GM12801 (cell line): ENCODE data around the gene PLEKHM3.

Experiments
- TF ChIP-seq, protein P1 (sequence below): IDR thresholded peaks from one replicate; pipeline ENCODE4 v1.5.1; 2011; ENCODE audit warnings: control low read depth; ENCODE audit not compliant: insufficient read length; ENCODE audit errors: extremely low read depth

Gene PLEKHM3

DNA sequence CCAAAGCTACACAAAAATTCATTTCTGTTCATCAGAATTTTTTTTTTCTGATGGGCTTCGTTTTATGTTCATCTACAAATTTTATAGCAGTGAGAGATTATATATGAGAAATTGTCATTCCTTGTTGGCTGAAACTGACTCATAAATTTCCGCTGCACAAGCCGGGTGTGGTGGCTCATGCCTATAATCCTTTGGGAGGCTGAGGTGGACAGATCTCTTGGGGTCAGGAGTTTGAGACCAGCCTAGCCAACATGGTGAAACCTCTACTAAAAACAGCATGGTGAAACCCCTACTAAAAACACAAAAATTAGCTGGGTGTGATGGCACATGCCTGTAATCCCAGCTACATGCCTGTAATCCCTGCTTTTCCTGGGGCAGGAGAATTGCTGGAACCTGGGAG, 72.0 kb downstream of the PLEKHM3 start:
- TF ChIP-seq, protein P1, sequence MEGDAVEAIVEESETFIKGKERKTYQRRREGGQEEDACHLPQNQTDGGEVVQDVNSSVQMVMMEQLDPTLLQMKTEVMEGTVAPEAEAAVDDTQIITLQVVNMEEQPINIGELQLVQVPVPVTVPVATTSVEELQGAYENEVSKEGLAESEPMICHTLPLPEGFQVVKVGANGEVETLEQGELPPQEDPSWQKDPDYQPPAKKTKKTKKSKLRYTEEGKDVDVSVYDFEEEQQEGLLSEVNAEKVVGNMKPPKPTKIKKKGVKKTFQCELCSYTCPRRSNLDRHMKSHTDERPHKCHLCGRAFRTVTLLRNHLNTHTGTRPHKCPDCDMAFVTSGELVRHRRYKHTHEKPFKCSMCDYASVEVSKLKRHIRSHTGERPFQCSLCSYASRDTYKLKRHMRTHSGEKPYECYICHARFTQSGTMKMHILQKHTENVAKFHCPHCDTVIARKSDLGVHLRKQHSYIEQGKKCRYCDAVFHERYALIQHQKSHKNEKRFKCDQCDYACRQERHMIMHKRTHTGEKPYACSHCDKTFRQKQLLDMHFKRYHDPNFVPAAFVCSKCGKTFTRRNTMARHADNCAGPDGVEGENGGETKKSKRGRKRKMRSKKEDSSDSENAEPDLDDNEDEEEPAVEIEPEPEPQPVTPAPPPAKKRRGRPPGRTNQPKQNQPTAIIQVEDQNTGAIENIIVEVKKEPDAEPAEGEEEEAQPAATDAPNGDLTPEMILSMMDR = no peak

DNA sequence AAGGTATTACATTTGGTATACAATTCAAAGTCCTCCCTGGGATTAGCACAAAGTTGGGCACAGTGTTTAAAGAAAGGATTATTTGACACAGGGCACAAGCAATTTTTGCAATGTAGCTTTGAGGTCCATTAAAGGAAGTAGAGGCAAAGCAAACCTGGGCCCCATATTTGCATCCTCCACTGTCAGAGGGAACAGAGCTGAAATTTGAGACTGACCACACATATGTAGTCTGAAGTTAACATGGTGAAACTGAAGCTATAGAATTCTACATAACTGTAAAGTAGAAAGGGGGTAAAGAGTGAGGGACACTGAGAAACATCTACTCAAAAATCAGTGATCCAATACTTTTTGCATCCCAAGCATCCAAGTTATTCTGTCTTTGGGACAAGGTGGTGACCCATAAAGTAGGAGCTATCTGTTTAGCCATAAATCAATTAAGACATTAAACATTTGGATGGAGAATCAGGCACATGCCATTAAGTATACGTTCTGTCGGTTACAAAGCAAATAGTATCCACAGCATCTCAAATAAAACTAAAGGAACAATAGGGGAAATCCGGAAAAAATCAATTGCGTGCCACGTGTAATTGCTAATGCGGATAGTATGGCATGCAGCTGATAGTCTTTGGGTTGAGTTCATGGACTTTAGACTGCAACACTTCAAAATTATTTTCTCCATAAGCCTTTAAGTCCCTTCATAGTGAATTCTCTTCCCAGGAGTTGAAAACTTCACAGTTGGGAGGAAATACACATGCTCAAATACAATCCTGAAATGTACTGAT, 72.6 kb downstream of the PLEKHM3 start:
- TF ChIP-seq, protein P1 = no peak

DNA sequence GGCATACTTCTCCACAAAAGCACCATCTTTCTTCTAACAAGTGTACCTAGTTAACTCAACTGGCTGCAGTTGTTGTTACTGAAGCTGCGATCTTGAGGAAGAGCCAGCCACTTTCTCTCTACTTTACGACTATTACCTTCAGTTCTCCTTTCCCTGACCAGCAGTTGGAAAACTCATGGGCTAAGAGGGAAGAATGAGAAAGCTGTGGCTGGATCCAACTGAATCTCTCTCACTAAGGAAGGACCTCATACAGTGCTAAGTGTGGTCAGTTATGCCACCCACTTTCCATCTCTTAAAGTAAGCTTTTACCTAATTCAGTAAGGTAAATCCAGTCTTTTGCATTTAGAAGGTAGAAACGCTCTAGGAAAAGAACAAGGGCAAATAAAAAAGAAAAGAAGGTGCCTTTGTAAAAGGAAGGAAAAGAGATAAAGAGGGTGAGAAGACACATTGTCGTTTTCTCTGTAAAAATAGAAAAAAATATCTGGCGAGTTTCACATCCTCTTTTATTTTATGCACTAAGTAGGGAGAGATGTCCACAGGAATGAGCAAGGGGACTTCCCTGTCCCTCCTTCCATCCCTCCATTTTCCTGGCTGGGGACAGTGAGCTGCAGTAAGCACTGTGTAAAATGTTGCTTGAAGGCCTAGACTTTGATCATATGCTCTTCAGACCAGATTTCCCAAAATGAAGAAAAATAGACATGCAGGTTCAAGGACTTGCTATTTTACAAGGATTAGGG, 73.4 kb downstream of the PLEKHM3 start:
- TF ChIP-seq, protein P1 = no peak

DNA sequence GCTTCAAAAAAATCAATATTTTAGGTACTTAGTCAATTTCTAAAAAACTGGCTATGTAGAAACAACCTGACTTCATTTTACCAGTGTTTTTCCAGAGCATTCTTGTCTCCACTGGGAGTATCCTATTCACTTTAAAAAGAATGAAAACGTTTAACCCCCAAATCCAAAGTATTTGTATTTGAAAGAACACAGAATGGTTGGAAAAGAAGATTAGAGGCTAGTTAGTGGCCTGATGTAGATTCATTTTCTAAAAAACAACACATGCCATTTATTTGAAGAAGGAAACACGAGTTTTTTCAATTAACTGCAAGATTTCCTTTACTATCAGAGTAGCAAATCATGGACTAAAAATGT, 74.6 kb downstream of the PLEKHM3 start:
- TF ChIP-seq, protein P1 = no peak

DNA sequence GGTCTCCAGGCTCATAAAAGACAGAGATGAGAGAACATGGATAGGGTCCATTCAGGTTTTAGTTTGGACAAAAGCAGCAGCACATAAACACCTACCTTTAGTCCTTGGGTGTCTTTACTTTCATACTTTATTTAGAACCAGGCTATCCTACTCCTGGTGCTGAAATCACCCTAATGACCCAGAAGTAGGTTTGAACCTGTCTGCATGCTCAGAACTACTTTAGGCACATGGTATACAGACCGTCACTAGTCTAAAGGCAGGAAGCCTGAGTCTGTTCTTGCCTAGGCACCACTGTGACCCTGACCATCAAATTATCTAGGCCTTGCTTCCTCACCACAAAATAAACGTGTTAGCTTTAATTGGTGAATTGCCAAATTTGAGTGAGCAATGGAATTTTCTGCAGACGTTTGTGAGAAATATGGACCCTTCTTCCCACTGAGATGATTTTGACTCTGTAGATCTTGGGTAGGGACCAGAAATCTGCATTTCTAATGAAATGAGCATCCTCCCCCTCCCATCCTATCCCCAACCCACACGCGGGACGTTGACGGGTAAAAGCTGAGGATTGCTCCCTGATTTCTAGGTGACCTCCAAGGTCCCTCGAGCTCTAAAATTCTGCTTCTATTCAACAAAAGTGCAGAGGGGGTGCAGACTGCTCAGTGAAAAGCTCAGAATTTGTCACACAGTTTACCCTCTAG, 75.1 kb downstream of the PLEKHM3 start:
- TF ChIP-seq, protein P1 = no peak

DNA sequence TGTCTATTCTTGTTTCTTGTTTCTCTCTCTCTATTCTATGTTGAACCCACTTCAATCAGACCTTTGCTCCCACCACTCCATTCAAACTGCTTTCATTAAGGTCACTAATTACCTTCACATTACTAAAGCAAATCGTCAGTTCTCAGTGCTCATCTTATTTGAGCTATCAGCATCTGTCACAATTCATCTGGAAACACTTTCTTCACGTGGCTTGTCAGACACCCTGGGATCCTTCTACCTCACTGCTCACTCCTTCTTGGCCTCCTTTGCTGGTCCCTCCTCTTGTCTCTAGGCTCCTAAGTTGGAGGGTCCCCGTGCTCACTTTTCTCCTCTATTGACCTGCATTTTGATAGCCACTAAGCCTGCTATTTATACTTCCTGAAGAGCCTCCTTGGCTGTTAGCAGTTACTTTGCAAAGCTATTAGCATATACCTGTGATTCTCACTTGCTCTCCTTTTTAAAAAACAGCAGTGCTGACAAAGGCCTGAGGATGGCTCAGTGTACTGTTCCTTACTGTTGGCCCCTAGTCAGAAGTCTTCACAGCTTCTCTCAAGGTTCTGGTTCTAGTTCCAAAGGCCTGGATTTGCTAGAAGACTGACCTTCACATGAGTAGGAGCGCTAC, 80.2 kb downstream of the PLEKHM3 start:
- TF ChIP-seq, protein P1 = no peak

DNA sequence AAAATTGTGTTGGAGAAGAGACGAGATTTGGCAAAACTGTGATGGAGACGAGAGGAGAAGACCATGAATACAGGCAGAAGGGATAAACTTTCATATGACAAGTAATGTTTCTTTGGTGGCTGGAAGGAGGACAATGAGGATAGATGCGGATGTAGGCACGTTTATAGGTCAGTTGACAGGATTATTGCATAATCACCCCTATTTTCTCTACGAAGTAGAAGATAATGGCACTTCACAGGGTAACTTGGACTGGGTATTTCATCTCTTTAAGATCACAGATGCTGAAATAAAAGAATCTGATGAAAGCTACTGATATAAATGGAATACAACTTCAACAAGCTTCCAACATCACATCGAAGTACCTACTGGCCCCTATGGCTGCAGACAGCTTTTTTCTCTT, 81.0 kb downstream of the PLEKHM3 start:
- TF ChIP-seq, protein P1 = no peak
